IPS DF 6.9 (cell line): ENCODE results near the gene MYT1.

Source experiments
- DNase-seq: peaks from one replicate; pipeline ENCODE4 v3.0.0-alpha.2; 2013; ENCODE audit warnings: low read depth, low spot score
- H3K27ac ChIP-seq: one replicate; pipeline ENCODE4 v1.5.1; 2013; ENCODE audit warnings: low read length, control low read depth
- H3K27me3 ChIP-seq: 2 replicates; pipeline ENCODE4 v1.6.1; 2013; ENCODE audit warnings: mild to moderate bottlenecking, low read length; ENCODE audit not compliant: control insufficient read depth, insufficient read depth
- H3K36me3 ChIP-seq: 2 replicates; pipeline ENCODE4 v1.6.1; 2013; ENCODE audit warnings: low read length; ENCODE audit not compliant: control insufficient read depth, insufficient read depth
- H3K4me1 ChIP-seq: 2 replicates; pipeline ENCODE4 v1.6.1; 2013; ENCODE audit warnings: low read length; ENCODE audit not compliant: control insufficient read depth, insufficient read depth
- H3K4me3 ChIP-seq: 2 replicates; pipeline ENCODE4 v1.5.1; 2013; ENCODE audit warnings: mild to moderate bottlenecking, low read length
- H3K9me3 ChIP-seq: 2 replicates; pipeline ENCODE4 v1.6.1; 2013; ENCODE audit warnings: low read length, inconsistent platforms; ENCODE audit not compliant: control insufficient read depth, insufficient read depth
- WGBS: extraction: QIAGEN DNeasy Blood & Tissue Kit; methylation state at CpG from one replicate; pipeline ENCODE4 v1.1.7; 2013; ENCODE audit warnings: mixed read lengths, missing lambda C conversion rate; ENCODE audit not compliant: insufficient read length, insufficient coverage; 5-methylcytosine and 5-hydroxymethylcytosine counted together

Gene MYT1

GRCh38 chr20:64193058-64193457, 28.8 kb downstream of the MYT1 start:
- Histone ChIP-seq H3K4me1 (peaks cover 13% of the 10 kb centered on the region), H3K36me3 (no peaks in the 10 kb centered on the region), H3K27me3 (no peaks in the 10 kb centered on the region), H3K27ac (no peak overlapping the region), H3K9me3 (no peaks in the 10 kb centered on the region), H3K4me3 (no peak overlapping the region)
- no peak for DNase-seq
- no CpG with 5 or more reads among the region's 3 CpGs for WGBS

GRCh38 chr20:64194269-64194668, 30.0 kb downstream of the MYT1 start:
- Histone ChIP-seq H3K36me3 (no peaks in the 10 kb centered on the region), H3K4me3 (no peak overlapping the region), H3K9me3 (no peaks in the 10 kb centered on the region), H3K27ac (no peak overlapping the region), H3K27me3 (no peaks in the 10 kb centered on the region), H3K4me1 (peaks cover 6% of the 10 kb centered on the region)
- DNase-seq, result no peak

GRCh38 chr20:64196309-64196708, 32.1 kb downstream of the MYT1 start:
- Histone ChIP-seq H3K27ac (no peak overlapping the region), H3K4me1 (0 out of 2 replicates have a peak, but pooled peaks cover 1% of the 10 kb centered on the region), H3K27me3 (no peaks in the 10 kb centered on the region), H3K4me3 (no peak overlapping the region), H3K9me3 (no peaks in the 10 kb centered on the region), H3K36me3 (no peaks in the 10 kb centered on the region)
- WGBS, result no CpG with 5 or more reads among the region's 15 CpGs
- DNase-seq, result no peak

GRCh38 chr20:64196847-64197306, 32.6 kb downstream of the MYT1 start:
- H3K27me3 ChIP-seq, result no peaks in the 10 kb centered on the region
- no peak overlapping the region for H3K4me3 ChIP-seq
- no peaks in the 10 kb centered on the region for H3K9me3 ChIP-seq
- WGBS, result no CpG with 5 or more reads among the region's 11 CpGs
- H3K4me1 ChIP-seq, result no peaks in the 10 kb centered on the region
- no peak overlapping the region for H3K27ac ChIP-seq
- no peaks in the 10 kb centered on the region for H3K36me3 ChIP-seq
- DNase-seq, result no peak

GRCh38 chr20:64198347-64198746, 34.1 kb downstream of the MYT1 start:
- H3K9me3 ChIP-seq, result no peaks in the 10 kb centered on the region
- no peaks in the 10 kb centered on the region for H3K36me3 ChIP-seq
- H3K4me3 ChIP-seq, result no peak overlapping the region
- no CpG with 5 or more reads among the region's 9 CpGs for WGBS
- H3K27ac ChIP-seq, result no peak overlapping the region
- H3K27me3 ChIP-seq, result no peaks in the 10 kb centered on the region
- H3K4me1 ChIP-seq, result no peaks in the 10 kb centered on the region
- DNase-seq, result no peak

GRCh38 chr20:64199395-64199794, 35.1 kb downstream of the MYT1 start:
- H3K27me3 ChIP-seq, result no peaks in the 10 kb centered on the region
- WGBS, result no CpG with 5 or more reads among the region's 8 CpGs

GRCh38 chr20:64200740-64201139, 36.5 kb downstream of the MYT1 start:
- DNase-seq, result no peak
- Histone ChIP-seq H3K9me3 (no peaks in the 10 kb centered on the region), H3K4me1 (no peaks in the 10 kb centered on the region), H3K27ac (no peak overlapping the region), H3K36me3 (no peaks in the 10 kb centered on the region), H3K27me3 (no peaks in the 10 kb centered on the region), H3K4me3 (no peak overlapping the region)
- no CpG with 5 or more reads among the region's 16 CpGs for WGBS

More at GRCh38 chr20:64199395-64199794, 35.1 kb downstream of the MYT1 start:
- Histone ChIP-seq H3K27ac (no peak overlapping the region), H3K4me3 (no peak overlapping the region), H3K36me3 (no peaks in the 10 kb centered on the region), H3K9me3 (no peaks in the 10 kb centered on the region), H3K4me1 (no peaks in the 10 kb centered on the region)
- DNase-seq, result no peak

GRCh38 chr20:64201653-64202052, 37.4 kb downstream of the MYT1 start:
- Histone ChIP-seq H3K27ac (no peak overlapping the region), H3K9me3 (no peaks in the 10 kb centered on the region), H3K4me3 (no peak overlapping the region), H3K27me3 (no peaks in the 10 kb centered on the region), H3K36me3 (no peaks in the 10 kb centered on the region), H3K4me1 (no peaks in the 10 kb centered on the region)
- no peak for DNase-seq
- no CpG with 5 or more reads among the region's 35 CpGs for WGBS

GRCh38 chr20:64203037-64203777, 39.0 kb downstream of the MYT1 start:
- WGBS, result no CpG with 5 or more reads among the region's 17 CpGs
- Histone ChIP-seq H3K27me3 (no peaks in the 10 kb centered on the region), H3K4me1 (no peaks in the 10 kb centered on the region), H3K4me3 (no peak overlapping the region), H3K9me3 (no peaks in the 10 kb centered on the region), H3K36me3 (no peaks in the 10 kb centered on the region), H3K27ac (no peak overlapping the region)
- DNase-seq, result no peak

GRCh38 chr20:64205611-64206026, 41.4 kb downstream of the MYT1 start:
- no peaks in the 10 kb centered on the region for H3K9me3 ChIP-seq
- no peak for DNase-seq
- WGBS, result no CpG with 5 or more reads among the region's 17 CpGs
- no peak overlapping the region for H3K4me3 ChIP-seq
- H3K27ac ChIP-seq, result no peak overlapping the region
- no peaks in the 10 kb centered on the region for H3K4me1 ChIP-seq
- no peaks in the 10 kb centered on the region for H3K27me3 ChIP-seq
- H3K36me3 ChIP-seq, result no peaks in the 10 kb centered on the region

- Histone ChIP-seq H3K27ac (no peak overlapping the region), H3K36me3 (no peaks in the 10 kb centered on the region), H3K4me3 (no peak overlapping the region), H3K9me3 (no peaks in the 10 kb centered on the region), H3K4me1 (no peaks in the 10 kb centered on the region), H3K27me3 (no peaks in the 10 kb centered on the region)
- no peak for DNase-seq
- no CpG with 5 or more reads among the region's 8 CpGs for WGBS
Observed at GRCh38 chr20:64206614-64207013, 42.4 kb downstream of the MYT1 start.
